BLaER1 (cell line): ENCODE results near the gene CNOT10.
"Not testable (repeated sequence)": the region's sequence is repeated elsewhere in the genome, so short reads cannot be mapped to it uniquely, and the experiment has no call there.

Experiments used
- H3K27ac ChIP-seq: shearing (Covaris generic); formaldehyde crosslinking; 2 replicates; pipeline ENCODE4 v1.8.1; 2022
- H3K27me3 ChIP-seq: shearing (Covaris generic); formaldehyde crosslinking; 2 replicates; pipeline ENCODE4 v1.8.1; 2022
- H3K36me3 ChIP-seq: shearing (Covaris generic); formaldehyde crosslinking; 2 replicates; pipeline ENCODE4 v1.8.1; 2022
- H3K4me1 ChIP-seq: shearing (Covaris generic); formaldehyde crosslinking; 2 replicates; pipeline ENCODE4 v1.8.1; 2022
- H3K4me2 ChIP-seq: shearing (Covaris generic); formaldehyde crosslinking; 2 replicates; pipeline ENCODE4 v1.8.1; 2022
- H3K4me3 ChIP-seq: shearing (Covaris generic); formaldehyde crosslinking; 2 replicates; pipeline ENCODE4 v1.8.1; 2022
- H3K9ac ChIP-seq: shearing (Covaris generic); formaldehyde crosslinking; 2 replicates; pipeline ENCODE4 v1.8.1; 2022
- H3K9me3 ChIP-seq: shearing (Covaris generic); formaldehyde crosslinking; 2 replicates; pipeline ENCODE4 v1.8.1; 2022
- H4K20me1 ChIP-seq: shearing (Covaris generic); formaldehyde crosslinking; 2 replicates; pipeline ENCODE4 v1.8.1; 2022
- Cebpa-rat ChIP-seq: shearing (Covaris generic); IDR thresholded peaks from 2 replicates; pipeline ENCODE4 v1.8.1; 2022

The CNOT10 gene

GRCh38 chr3:32708672-32709283 is 23.8 kb downstream of the CNOT10 start:
- Histone ChIP-seq H3K9ac (no peak overlapping the region), H3K4me3 (no peak overlapping the region), H3K4me2 (no peak overlapping the region), H3K27ac (no peak overlapping the region), H4K20me1 (no peaks in the 10 kb centered on the region), H3K9me3 (no peaks in the 10 kb centered on the region), H3K4me1 (no peaks in the 10 kb centered on the region), H3K27me3 (no peaks in the 10 kb centered on the region), H3K36me3 (peaks cover 71% of the 10 kb centered on the region)
- no peak for TF ChIP-seq Cebpa-rat

- Histone ChIP-seq H3K9ac (no peak overlapping the region), H3K4me1 (no peaks in the 10 kb centered on the region), H3K36me3 (peaks cover 72% of the 10 kb centered on the region), H3K4me2 (no peak overlapping the region), H3K9me3 (no peaks in the 10 kb centered on the region), H3K27me3 (no peaks in the 10 kb centered on the region), H4K20me1 (no peaks in the 10 kb centered on the region), H3K27ac (no peak overlapping the region), H3K4me3 (no peak overlapping the region)
- no peak for TF ChIP-seq Cebpa-rat
Observed at GRCh38 chr3:32709346-32709745, 24.4 kb downstream of the CNOT10 start.

- H3K9ac ChIP-seq, result no peak overlapping the region
- peaks cover 86% of the 10 kb centered on the region for H3K36me3 ChIP-seq
- H4K20me1 ChIP-seq, result no peaks in the 10 kb centered on the region
- H3K4me2 ChIP-seq, result no peak overlapping the region
- H3K4me1 ChIP-seq, result no peaks in the 10 kb centered on the region
- H3K27me3 ChIP-seq, result no peaks in the 10 kb centered on the region
- no peak for TF ChIP-seq Cebpa-rat
- no peaks in the 10 kb centered on the region for H3K9me3 ChIP-seq
- H3K4me3 ChIP-seq, result no peak overlapping the region
- H3K27ac ChIP-seq, result no peak overlapping the region
Observed at GRCh38 chr3:32712506-32713055, 27.6 kb downstream of the CNOT10 start.

GRCh38 chr3:32713181-32713580 is 28.2 kb downstream of the CNOT10 start:
- Histone ChIP-seq H3K9ac (no peak overlapping the region), H3K36me3 (peaks cover 86% of the 10 kb centered on the region), H3K27ac (no peak overlapping the region), H4K20me1 (no peaks in the 10 kb centered on the region), H3K4me1 (no peaks in the 10 kb centered on the region), H3K9me3 (no peaks in the 10 kb centered on the region), H3K4me3 (no peak overlapping the region), H3K27me3 (no peaks in the 10 kb centered on the region), H3K4me2 (no peak overlapping the region)
- no peak for TF ChIP-seq Cebpa-rat

GRCh38 chr3:32719335-32719734 is 34.3 kb downstream of the CNOT10 start:
- no peak overlapping the region for H3K27ac ChIP-seq
- H3K4me2 ChIP-seq, result no peak overlapping the region
- H3K4me1 ChIP-seq, result no peaks in the 10 kb centered on the region
- H4K20me1 ChIP-seq, result no peaks in the 10 kb centered on the region
- H3K36me3 ChIP-seq, result peaks cover 75% of the 10 kb centered on the region
- no peak overlapping the region for H3K9ac ChIP-seq
- no peaks in the 10 kb centered on the region for H3K9me3 ChIP-seq
- no peak overlapping the region for H3K4me3 ChIP-seq
- TF ChIP-seq Cebpa-rat, result no peak
- H3K27me3 ChIP-seq, result no peaks in the 10 kb centered on the region

GRCh38 chr3:32719931-32720330 is 34.9 kb downstream of the CNOT10 start:
- Histone ChIP-seq H4K20me1 (no peaks in the 10 kb centered on the region), H3K4me2 (no peak overlapping the region), H3K9me3 (no peaks in the 10 kb centered on the region), H3K4me3 (no peak overlapping the region), H3K27me3 (no peaks in the 10 kb centered on the region), H3K36me3 (peaks cover 77% of the 10 kb centered on the region), H3K27ac (no peak overlapping the region), H3K9ac (no peak overlapping the region), H3K4me1 (no peaks in the 10 kb centered on the region)
- TF ChIP-seq Cebpa-rat, result no peak

- H3K4me2 ChIP-seq, result no peak overlapping the region
- H3K27me3 ChIP-seq, result no peaks in the 10 kb centered on the region
- no peak overlapping the region for H3K9ac ChIP-seq
- no peaks in the 10 kb centered on the region for H3K4me1 ChIP-seq
- no peaks in the 10 kb centered on the region for H3K9me3 ChIP-seq
- H3K27ac ChIP-seq, result no peak overlapping the region
- TF ChIP-seq Cebpa-rat, result no peak
- H3K4me3 ChIP-seq, result no peak overlapping the region
- peaks cover 80% of the 10 kb centered on the region for H3K36me3 ChIP-seq
- H4K20me1 ChIP-seq, result no peaks in the 10 kb centered on the region
Observed at GRCh38 chr3:32725721-32726120, 40.7 kb downstream of the CNOT10 start.

- Histone ChIP-seq H3K27me3 (no peaks in the 10 kb centered on the region), H3K27ac (no peak overlapping the region), H3K36me3 (peaks cover 66% of the 10 kb centered on the region), H3K9me3 (no peaks in the 10 kb centered on the region), H3K4me2 (no peak overlapping the region), H3K4me1 (no peaks in the 10 kb centered on the region), H3K4me3 (no peak overlapping the region), H3K9ac (no peak overlapping the region), H4K20me1 (peaks cover 8% of the 10 kb centered on the region; the same call in 1 of the 2 replicates)
- TF ChIP-seq Cebpa-rat, result no peak
Observed at GRCh38 chr3:32733631-32734229, 48.7 kb downstream of the CNOT10 start.

- Histone ChIP-seq H3K9ac (no peak overlapping the region), H3K27ac (no peak overlapping the region), H3K36me3 (peaks cover 70% of the 10 kb centered on the region), H3K4me3 (no peak overlapping the region), H3K4me2 (no peak overlapping the region), H4K20me1 (peaks cover 8% of the 10 kb centered on the region; the same call in 1 of the 2 replicates), H3K27me3 (no peaks in the 10 kb centered on the region), H3K9me3 (no peaks in the 10 kb centered on the region), H3K4me1 (no peaks in the 10 kb centered on the region)
- TF ChIP-seq Cebpa-rat, result no peak
Observed at GRCh38 chr3:32734756-32735155, 49.8 kb downstream of the CNOT10 start.

- not testable (repeated sequence) for H3K9ac ChIP-seq, H3K27me3 ChIP-seq, H3K27ac ChIP-seq, H3K4me3 ChIP-seq, H3K9me3 ChIP-seq, H3K4me1 ChIP-seq, H3K4me2 ChIP-seq, H4K20me1 ChIP-seq
- H3K36me3 ChIP-seq, result peaks cover 69% of the 10 kb centered on the region
Observed at GRCh38 chr3:32743470-32743869, 58.5 kb downstream of the CNOT10 start.
